ENCODE results near the gene AOPEP. TPM values are rescaled to one million over a fixed set of nuclear protein-coding genes. Genes with fewer than 3 reads are reported as not detected.

The AOPEP gene
- total RNA-seq, 1 donor from 2014 or later: 16.6 TPM

- DNase-seq (ENCODE audit: low spot score): no peak
- no peak overlapping the region for H3K4me2 ChIP-seq
- H3K79me2 ChIP-seq (ENCODE audit: low read depth): no peaks in the 10 kb centered on the region
- no peaks in the 10 kb centered on the region for H3K9me3 ChIP-seq (ENCODE audit: low read depth)
- peaks cover 26% of the 10 kb centered on the region for H3K4me1 Mint-ChIP-seq
- H3K27ac ChIP-seq: no peak overlapping the region
- no peak overlapping the region for H2AFZ ChIP-seq (replicated peaks)
- H3K36me3 Mint-ChIP-seq: peaks cover 14% of the 10 kb centered on the region
- TF ChIP-seq CTCF (IDR thresholded peaks at IDR 0.05) (no peak), EZH2 (IDR thresholded peaks at IDR 0.05) (no peak), EZH2phosphoT487 (IDR thresholded peaks at IDR 0.05) (no peak)
- no peaks in the 10 kb centered on the region for H3K36me3 ChIP-seq
- no peak overlapping the region for H3K4me3 Mint-ChIP-seq
- H3F3A ChIP-seq (ENCODE audit: low read depth): no peaks in the 10 kb centered on the region
- no peak overlapping the region for H3K27ac Mint-ChIP-seq
- no peak overlapping the region for H3K9ac ChIP-seq
- no peaks in the 10 kb centered on the region for H4K20me1 ChIP-seq (ENCODE audit: low read depth)
- H3K27me3 ChIP-seq: no peaks in the 10 kb centered on the region
- no peaks in the 10 kb centered on the region for H3K27me3 Mint-ChIP-seq (ENCODE audit: insufficient read depth, low read depth)
- no peaks in the 10 kb centered on the region for H3K4me1 ChIP-seq
- no peaks in the 10 kb centered on the region for H3K9me3 Mint-ChIP-seq
- no peak overlapping the region for H3K4me3 ChIP-seq
These were observed 312.2 kb downstream of the AOPEP start for GRCh38 chr9:95038666-95039065.

DNA sequence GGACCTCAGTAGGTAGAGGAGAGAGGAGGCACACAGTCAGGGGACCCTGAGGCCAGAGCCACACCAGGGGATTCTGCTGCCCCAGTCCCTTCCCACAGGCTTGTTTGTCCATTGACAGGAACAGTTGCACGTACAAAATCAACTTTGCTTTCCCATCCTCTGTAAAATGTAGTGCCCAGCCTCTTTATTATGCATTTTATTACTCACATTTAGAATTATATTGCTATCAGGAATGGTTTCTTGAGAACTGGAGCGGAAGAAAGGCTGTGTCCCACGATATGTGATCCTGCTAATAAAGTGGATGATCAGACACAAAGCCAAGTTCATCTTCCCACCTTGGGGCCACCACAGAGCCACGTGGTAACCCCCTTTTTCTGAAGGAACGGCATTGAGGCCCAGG is 313.6 kb downstream of the AOPEP start:
- no peak for DNase-seq (ENCODE audit: low spot score)
- Mint-ChIP-seq H3K27ac (no peak overlapping the region), H3K27me3 (ENCODE audit: insufficient read depth, low read depth) (peaks cover 4% of the 10 kb centered on the region), H3K36me3 (peaks cover 9% of the 10 kb centered on the region), H3K4me1 (peaks cover 32% of the 10 kb centered on the region), H3K4me3 (no peak overlapping the region), H3K9me3 (no peaks in the 10 kb centered on the region)
- Histone ChIP-seq H3F3A (ENCODE audit: low read depth) (peaks cover 8% of the 10 kb centered on the region), H3K27ac (no peak overlapping the region), H3K4me2 (no peak overlapping the region), H3K9ac (no peak overlapping the region), H3K4me1 (no peaks in the 10 kb centered on the region), H3K9me3 (ENCODE audit: low read depth) (no peaks in the 10 kb centered on the region), H3K4me3 (no peak overlapping the region), H3K79me2 (ENCODE audit: low read depth) (no peaks in the 10 kb centered on the region), H4K20me1 (ENCODE audit: low read depth) (peaks cover 5% of the 10 kb centered on the region), H3K36me3 (no peaks in the 10 kb centered on the region), H2AFZ (replicated peaks) (no peak overlapping the region), H3K27me3 (peaks cover under 1% of the 10 kb centered on the region)
- TF ChIP-seq EZH2phosphoT487 (IDR thresholded peaks at IDR 0.05) (no peak), EZH2 (IDR thresholded peaks at IDR 0.05) (no peak), CTCF (IDR thresholded peaks at IDR 0.05) (no peak)

GRCh38 chr9:95043826-95044225 is 317.3 kb downstream of the AOPEP start:
- Histone ChIP-seq H3K79me2 (ENCODE audit: low read depth) (no peaks in the 10 kb centered on the region), H3K9me3 (ENCODE audit: low read depth) (no peaks in the 10 kb centered on the region), H3K36me3 (no peaks in the 10 kb centered on the region), H3K9ac (no peak overlapping the region), H3K27ac (no peak overlapping the region), H3K4me2 (no peak overlapping the region), H2AFZ (replicated peaks) (no peak overlapping the region), H3K27me3 (peaks cover 38% of the 10 kb centered on the region), H3F3A (ENCODE audit: low read depth) (peaks cover 40% of the 10 kb centered on the region), H3K4me3 (no peak overlapping the region), H3K4me1 (peaks cover 10% of the 10 kb centered on the region), H4K20me1 (ENCODE audit: low read depth) (peaks cover 38% of the 10 kb centered on the region)
- Mint-ChIP-seq H3K9me3 (no peaks in the 10 kb centered on the region), H3K4me1 (peaks cover 36% of the 10 kb centered on the region), H3K36me3 (peaks cover 4% of the 10 kb centered on the region), H3K27me3 (ENCODE audit: insufficient read depth, low read depth) (peaks cover 16% of the 10 kb centered on the region), H3K4me3 (no peak overlapping the region), H3K27ac (no peak overlapping the region)
- TF ChIP-seq EZH2phosphoT487 (IDR thresholded peaks at IDR 0.05) (no peak), EZH2 (IDR thresholded peaks at IDR 0.05) (no peak), CTCF (IDR thresholded peaks at IDR 0.05) (no peak)
- no peak for DNase-seq (ENCODE audit: low spot score)
